Fibroblast of lung (primary cell): Measurements from ENCODE around the gene MPP7. TPM values are rescaled to one million over a fixed set of nuclear protein-coding genes. Genes with fewer than 3 reads are reported as not detected.
"Not testable (repeated sequence)": the region's sequence is repeated elsewhere in the genome, so short reads cannot be mapped to it uniquely, and the experiment has no call there.

ENCODE experiments used
- DNase-seq, 2 donors: peaks; one replicate each; pipeline versions ENCODE4 v3.0.0 to v3.0.0-alpha.2; 2010; ENCODE audit warnings: low read depth in 2 of 2
- H2AFZ ChIP-seq: 2 replicates; pipeline ENCODE4 v1.5.1; 2012; ENCODE audit warnings: low read length, control low read depth, inconsistent platforms
- H3K27ac ChIP-seq: 2 replicates; pipeline ENCODE4 v1.5.1; 2011; ENCODE audit warnings: low read length, control low read depth; ENCODE audit not compliant: insufficient read depth
- H3K27me3 ChIP-seq: 2 replicates; pipeline ENCODE4 v1.5.1; 2011; ENCODE audit warnings: mild to moderate bottlenecking, low read length; ENCODE audit not compliant: control insufficient read depth, insufficient read depth
- H3K36me3 ChIP-seq: 2 replicates; pipeline ENCODE4 v1.5.1; 2011; ENCODE audit warnings: low read length; ENCODE audit not compliant: control insufficient read depth, insufficient read depth
- H3K4me1 ChIP-seq: 2 replicates; pipeline ENCODE4 v1.5.1; 2011; ENCODE audit warnings: low read length; ENCODE audit not compliant: control insufficient read depth, insufficient read depth; ENCODE audit errors: extremely low read depth
- H3K4me2 ChIP-seq: 2 replicates; pipeline ENCODE4 v1.5.1; 2011; ENCODE audit warnings: low read length, control low read depth; ENCODE audit not compliant: insufficient read depth; ENCODE audit errors: extremely low read depth
- H3K4me3 ChIP-seq, 4 experiments: fragments of 200-600 bp in 1 of 4; sonication (generic) in 1 of 4; replicated peaks in 1 of 4; 2 replicates each; pipeline ENCODE4 v1.5.1; 2011 to 2016; ENCODE audit warnings: low read length in 4 of 4, low read depth in 3 of 4, mild to moderate bottlenecking in 3 of 4, control low read depth in 2 of 4, inconsistent platforms in 1 of 4, mixed read lengths in 1 of 4; ENCODE audit not compliant: insufficient read depth in 1 of 4; ENCODE audit errors: control extremely low read depth in 1 of 4
- H3K79me2 ChIP-seq: 2 replicates; pipeline ENCODE4 v1.5.1; 2012; ENCODE audit warnings: mild to moderate bottlenecking, low read length, inconsistent platforms; ENCODE audit not compliant: control insufficient read depth, insufficient read depth
- H3K9ac ChIP-seq: 2 replicates; pipeline ENCODE4 v1.5.1; 2011; ENCODE audit warnings: mild to moderate bottlenecking, low read length, control low read depth; ENCODE audit not compliant: insufficient read depth
- H3K9me3 ChIP-seq: 2 replicates; pipeline ENCODE4 v1.5.1; 2012; ENCODE audit warnings: low read depth, low read length; ENCODE audit not compliant: control insufficient read depth, insufficient read depth
- H4K20me1 ChIP-seq: 2 replicates; pipeline ENCODE4 v1.5.1; 2011; ENCODE audit warnings: low read length; ENCODE audit not compliant: control insufficient read depth, insufficient read depth; ENCODE audit errors: extremely low read depth
- EZH2 ChIP-seq: IDR thresholded peaks from 2 replicates; pipeline ENCODE4 v1.5.1; 2012; ENCODE audit warnings: low read length, control low read depth, mild to moderate bottlenecking; ENCODE audit errors: missing control alignments
- polyA plus RNA-seq, 2 donors: library from polyadenylated mRNA; depleted of rRNA in 1 of 2; stranded (reverse) in 1 of 2; unstranded in 1 of 2; fragments of >200 nt; gene quantifications; 2 replicates each; pipeline ENCODE4 v1.2.1, GENCODE V29; 2011 to 2012; ENCODE audit warnings: missing spikeins in 1 of 2
- total RNA-seq: library from RNA; depleted of rRNA; stranded (reverse); fragments of >200 nt; gene quantifications from 2 replicates; pipeline ENCODE4 v1.2.1, GENCODE V29; 2014
- TF ChIP-seq, protein P1 (sequence below), 2 donors: IDR thresholded peaks in 1 of 2; conservative IDR thresholded peaks in 1 of 2; 1 replicate in 1 of 2; 2 replicates in 1 of 2; pipeline ENCODE4 v1.5.1; 2011 to 2012; ENCODE audit warnings: low read length in 2 of 2, control low read depth in 1 of 2, inconsistent platforms in 1 of 2, low read depth in 1 of 2, mild to moderate bottlenecking in 1 of 2

MPP7 gene
- total and polyA plus RNA-seq, 2 donors (not counting 1 experiment from before 2014, with no cell fraction given): 0.26 to 0.99 TPM

GRCh38 chr10:28343252-28343651 lies 40.4 kb upstream of the MPP7 start:
- no peaks in the 10 kb centered on the region for H3K79me2 ChIP-seq
- DNase-seq: no peak
- H3K36me3 ChIP-seq: no peaks in the 10 kb centered on the region
- no peak for TF ChIP-seq EZH2
- TF ChIP-seq, protein P1, sequence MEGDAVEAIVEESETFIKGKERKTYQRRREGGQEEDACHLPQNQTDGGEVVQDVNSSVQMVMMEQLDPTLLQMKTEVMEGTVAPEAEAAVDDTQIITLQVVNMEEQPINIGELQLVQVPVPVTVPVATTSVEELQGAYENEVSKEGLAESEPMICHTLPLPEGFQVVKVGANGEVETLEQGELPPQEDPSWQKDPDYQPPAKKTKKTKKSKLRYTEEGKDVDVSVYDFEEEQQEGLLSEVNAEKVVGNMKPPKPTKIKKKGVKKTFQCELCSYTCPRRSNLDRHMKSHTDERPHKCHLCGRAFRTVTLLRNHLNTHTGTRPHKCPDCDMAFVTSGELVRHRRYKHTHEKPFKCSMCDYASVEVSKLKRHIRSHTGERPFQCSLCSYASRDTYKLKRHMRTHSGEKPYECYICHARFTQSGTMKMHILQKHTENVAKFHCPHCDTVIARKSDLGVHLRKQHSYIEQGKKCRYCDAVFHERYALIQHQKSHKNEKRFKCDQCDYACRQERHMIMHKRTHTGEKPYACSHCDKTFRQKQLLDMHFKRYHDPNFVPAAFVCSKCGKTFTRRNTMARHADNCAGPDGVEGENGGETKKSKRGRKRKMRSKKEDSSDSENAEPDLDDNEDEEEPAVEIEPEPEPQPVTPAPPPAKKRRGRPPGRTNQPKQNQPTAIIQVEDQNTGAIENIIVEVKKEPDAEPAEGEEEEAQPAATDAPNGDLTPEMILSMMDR (conservative IDR thresholded peaks at IDR 0.05 in 1 of 2, IDR thresholded peaks at IDR 0.05 in 1 of 2; ENCODE audit: low read depth in 1 of 2, low read length in 2 of 2): no peak
- H3K4me1 ChIP-seq: no peaks in the 10 kb centered on the region
- H3K9me3 ChIP-seq: no peaks in the 10 kb centered on the region
- no peak overlapping the region for H2AFZ ChIP-seq
- H3K27me3 ChIP-seq: no peaks in the 10 kb centered on the region
- H4K20me1 ChIP-seq: no peaks in the 10 kb centered on the region
- H3K27ac ChIP-seq: no peak overlapping the region
- H3K9ac ChIP-seq: no peak overlapping the region
- H3K4me2 ChIP-seq: no peak overlapping the region
- H3K4me3 ChIP-seq: no peak overlapping the region

DNA sequence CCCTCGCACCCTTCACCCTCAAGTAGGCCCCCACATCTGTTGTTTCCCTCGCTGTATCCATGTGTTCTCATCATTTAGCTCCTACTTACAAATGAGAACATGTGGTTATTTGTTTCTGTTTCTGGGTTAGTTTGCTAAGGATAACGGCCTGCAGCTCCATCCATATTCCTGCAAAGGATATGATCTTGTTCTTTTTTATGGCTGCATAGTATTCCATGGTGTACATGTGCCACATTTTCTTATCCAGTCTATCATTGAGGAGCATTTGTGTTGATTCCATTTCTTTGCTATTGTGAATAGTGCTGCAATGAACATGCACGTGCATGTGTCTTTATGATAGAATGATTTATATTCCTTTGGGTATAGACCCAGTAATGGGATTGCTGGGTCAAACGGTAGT lies 38.8 kb upstream of the MPP7 start:
- not testable (repeated sequence) for H2AFZ ChIP-seq, H3K4me3 ChIP-seq, H4K20me1 ChIP-seq, H3K27ac ChIP-seq, H3K79me2 ChIP-seq, H3K4me2 ChIP-seq, H3K36me3 ChIP-seq, H3K9me3 ChIP-seq, H3K27me3 ChIP-seq, DNase-seq, H3K4me1 ChIP-seq, H3K9ac ChIP-seq

- no peak overlapping the region for H3K9ac ChIP-seq
These were observed 29.9 kb upstream of the MPP7 start for GRCh38 chr10:28332726-28333125.

More at GRCh38 chr10:28332726-28333125, 29.9 kb upstream of the MPP7 start:
- no peak overlapping the region for H3K27ac ChIP-seq
- TF ChIP-seq, protein P1 (conservative IDR thresholded peaks at IDR 0.05 in 1 of 2, IDR thresholded peaks at IDR 0.05 in 1 of 2; ENCODE audit: low read depth in 1 of 2, low read length in 2 of 2): no peak
- no peak for TF ChIP-seq EZH2
- H4K20me1 ChIP-seq: no peaks in the 10 kb centered on the region
- no peaks in the 10 kb centered on the region for H3K27me3 ChIP-seq
- no peak overlapping the region for H3K4me3 ChIP-seq
- H2AFZ ChIP-seq: no peak overlapping the region
- H3K4me2 ChIP-seq: no peak overlapping the region
- H3K79me2 ChIP-seq: no peaks in the 10 kb centered on the region
- no peaks in the 10 kb centered on the region for H3K4me1 ChIP-seq
- H3K9me3 ChIP-seq: no peaks in the 10 kb centered on the region
- H3K36me3 ChIP-seq: no peaks in the 10 kb centered on the region
- no peak for DNase-seq
